GM10847 (cell line): ENCODE data around the gene FAM162A.

Experiments
- POLR2A ChIP-seq: IDR thresholded peaks from 2 replicates; pipeline ENCODE4 v1.6.1; 2011; ENCODE audit not compliant: insufficient read length; ENCODE audit errors: extremely low read depth

The FAM162A gene

DNA sequence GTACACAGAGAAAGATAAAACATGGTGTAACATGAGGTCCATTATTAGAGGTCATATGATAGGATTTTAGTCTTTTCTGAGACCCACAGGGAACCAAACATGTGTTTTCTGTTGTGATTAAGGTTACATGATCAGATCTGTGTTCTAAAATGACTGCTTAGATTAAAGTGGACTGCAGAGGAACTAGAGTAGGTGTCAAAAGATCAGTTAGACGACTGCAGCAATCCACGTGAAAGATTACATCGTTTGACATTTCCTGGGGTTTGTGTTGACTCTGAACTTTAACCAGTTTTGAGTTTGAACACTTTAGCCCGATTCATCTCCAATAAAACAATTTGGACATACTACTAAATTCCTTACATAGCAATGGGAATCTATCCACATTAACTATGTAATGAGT lies 6.0 kb upstream of the FAM162A start:
- TF ChIP-seq POLR2A = no peak

DNA sequence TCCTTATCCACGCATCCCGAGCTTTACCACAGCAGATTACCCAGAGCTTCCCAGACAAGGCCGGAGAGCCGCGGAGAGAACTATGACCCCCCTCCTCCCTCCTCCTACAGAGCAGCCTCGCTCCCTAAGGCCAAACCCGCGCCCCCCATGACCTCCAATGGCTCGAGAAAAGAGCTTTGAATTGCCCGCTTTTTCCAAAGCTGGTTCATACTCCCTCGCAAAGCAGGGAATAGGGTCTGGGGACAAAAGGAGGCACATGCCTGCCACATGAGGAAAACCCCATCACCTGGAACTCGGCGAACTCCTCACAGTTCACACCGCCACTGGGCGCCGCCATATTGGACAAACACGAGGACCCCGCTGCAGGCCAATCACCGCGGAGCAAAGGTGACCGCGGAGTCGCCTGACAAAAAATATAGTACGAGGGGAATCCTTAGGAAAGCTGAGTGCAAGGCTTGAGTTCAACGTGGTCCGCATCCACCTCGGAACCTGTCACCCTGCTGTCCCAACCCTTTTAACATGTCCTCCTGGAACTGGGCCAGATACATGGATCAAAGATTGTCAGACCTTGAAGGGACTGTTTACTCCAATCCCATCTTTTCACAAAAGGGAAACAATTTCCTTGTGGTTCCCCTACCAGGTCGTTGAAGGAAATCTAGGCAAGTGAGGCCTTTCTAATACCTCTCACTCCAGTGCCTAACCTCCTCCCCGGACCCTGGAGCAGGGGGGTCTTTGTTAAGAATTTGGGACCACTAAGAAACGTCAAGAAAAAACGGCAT lies 905 bp upstream of the FAM162A start, which contains the start of gene MIX23:
Gene MIX23 (minus strand): TSS at position 344 of the 779 bp plus-strand sequence. CDS start 7 bp downstream, at position 337.
- TF ChIP-seq POLR2A = peak; percentile 41

DNA sequence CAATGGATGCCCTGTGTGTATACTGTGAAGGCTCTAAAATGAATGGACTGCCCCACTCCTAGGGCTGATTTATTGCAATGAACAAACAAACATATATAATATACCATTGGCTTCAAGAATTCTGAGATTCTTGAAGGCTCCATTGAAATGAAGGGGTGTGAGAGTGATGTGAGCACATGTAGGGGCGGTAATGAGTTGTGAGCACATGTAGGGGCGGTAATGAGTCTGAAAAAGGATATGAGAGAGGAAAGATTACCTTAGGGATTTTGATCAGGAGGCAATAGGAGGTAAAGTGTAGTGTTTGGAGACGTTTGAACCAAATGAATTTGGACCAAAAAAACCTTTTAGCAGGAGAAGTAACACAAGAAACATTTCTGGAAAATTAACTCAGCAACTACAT lies 3.7 kb downstream of the FAM162A start:
- no peak for TF ChIP-seq POLR2A

DNA sequence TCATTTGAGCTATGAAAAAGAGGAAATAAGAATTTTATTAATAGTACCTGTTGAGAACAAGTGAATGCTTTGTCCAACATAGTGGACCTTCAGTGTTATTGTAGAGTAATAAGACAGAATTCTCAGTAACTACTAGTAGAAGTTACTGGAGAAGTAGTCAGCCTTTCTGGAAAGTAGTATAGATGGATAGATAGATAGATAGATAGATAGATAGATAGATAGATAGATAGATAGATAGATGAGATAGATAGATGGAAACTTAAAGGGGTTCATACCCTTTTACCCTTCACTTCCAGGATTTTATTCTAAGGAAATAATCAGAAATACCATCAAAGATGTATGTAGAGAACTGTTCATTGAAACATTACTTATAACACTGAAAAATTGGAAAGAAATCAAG lies 5.2 kb downstream of the FAM162A start:
- no peak for TF ChIP-seq POLR2A

DNA sequence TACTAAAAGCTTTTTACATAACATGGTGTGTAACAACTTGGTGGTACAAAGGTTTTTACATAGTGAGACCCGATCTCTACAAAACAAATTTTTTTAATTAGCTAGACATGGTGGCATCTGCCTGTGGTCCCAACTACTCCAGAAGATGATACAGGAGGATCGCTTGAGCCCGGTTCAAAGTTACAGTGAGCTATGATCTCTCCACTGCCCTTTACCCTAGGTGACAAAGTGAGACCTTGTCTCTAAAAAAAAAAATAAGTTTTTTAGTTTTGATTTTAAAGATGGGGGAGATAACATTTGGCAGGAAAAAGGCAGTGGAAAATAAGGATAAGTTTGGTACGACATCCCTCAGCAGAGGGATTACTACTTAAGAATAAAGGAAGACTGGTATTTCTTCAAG lies 5.9 kb downstream of the FAM162A start:
- no peak for TF ChIP-seq POLR2A

DNA sequence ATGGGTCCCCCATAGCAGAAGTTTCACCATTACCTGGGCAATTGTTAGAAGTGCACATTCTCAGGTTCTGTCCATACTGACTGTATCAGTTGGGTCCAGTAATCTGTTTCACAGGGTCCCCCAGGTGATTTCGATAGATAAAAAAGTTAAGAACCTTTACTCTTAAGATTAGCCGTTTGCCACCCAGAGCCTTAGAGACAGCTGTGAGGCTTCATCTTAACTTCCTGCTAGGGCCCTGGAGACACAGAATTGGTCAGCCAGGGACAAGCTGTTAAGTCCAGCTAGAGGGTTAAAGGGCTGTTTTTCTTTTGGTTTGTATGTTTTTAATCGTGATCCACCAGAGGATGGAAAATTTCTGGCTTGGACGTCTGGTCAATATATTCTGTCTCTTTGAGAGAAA lies 6.7 kb downstream of the FAM162A start:
- TF ChIP-seq POLR2A = no peak

DNA sequence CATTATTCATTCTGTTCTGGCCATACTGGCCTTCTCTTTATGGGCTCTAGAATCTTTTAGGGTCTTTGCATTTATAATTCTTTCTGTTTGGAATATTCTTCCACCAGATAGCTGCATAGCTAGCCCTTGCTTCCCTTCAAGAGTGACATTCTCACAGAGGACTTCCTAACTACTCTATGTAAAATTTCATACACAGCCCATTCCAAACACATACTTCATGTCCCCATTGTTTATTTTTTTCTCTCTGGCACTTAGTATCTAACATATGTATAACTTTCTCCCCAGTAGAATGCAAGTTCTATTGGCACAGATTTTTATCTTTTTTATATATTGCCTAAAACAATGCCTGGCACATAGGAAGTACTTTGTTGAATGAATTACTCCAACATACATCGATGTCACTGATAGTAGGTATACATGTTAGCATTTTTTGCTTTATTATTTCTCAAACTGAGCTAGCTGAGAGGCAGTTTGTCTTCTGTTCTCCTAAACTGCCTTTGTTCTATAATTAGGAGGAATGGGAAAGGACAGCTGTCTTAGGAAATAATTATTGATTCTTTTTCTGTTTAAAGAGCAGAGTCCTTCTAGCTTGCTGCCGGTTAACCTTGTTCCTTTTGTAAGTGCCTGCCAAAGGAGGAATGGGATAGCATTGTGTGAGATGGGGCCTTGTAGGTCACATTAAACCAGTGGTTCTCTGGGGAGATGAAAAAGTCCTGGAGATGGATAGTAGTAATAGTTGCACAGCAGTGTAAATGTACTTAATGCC lies 7.9 kb downstream of the FAM162A start:
- no peak for TF ChIP-seq POLR2A

DNA sequence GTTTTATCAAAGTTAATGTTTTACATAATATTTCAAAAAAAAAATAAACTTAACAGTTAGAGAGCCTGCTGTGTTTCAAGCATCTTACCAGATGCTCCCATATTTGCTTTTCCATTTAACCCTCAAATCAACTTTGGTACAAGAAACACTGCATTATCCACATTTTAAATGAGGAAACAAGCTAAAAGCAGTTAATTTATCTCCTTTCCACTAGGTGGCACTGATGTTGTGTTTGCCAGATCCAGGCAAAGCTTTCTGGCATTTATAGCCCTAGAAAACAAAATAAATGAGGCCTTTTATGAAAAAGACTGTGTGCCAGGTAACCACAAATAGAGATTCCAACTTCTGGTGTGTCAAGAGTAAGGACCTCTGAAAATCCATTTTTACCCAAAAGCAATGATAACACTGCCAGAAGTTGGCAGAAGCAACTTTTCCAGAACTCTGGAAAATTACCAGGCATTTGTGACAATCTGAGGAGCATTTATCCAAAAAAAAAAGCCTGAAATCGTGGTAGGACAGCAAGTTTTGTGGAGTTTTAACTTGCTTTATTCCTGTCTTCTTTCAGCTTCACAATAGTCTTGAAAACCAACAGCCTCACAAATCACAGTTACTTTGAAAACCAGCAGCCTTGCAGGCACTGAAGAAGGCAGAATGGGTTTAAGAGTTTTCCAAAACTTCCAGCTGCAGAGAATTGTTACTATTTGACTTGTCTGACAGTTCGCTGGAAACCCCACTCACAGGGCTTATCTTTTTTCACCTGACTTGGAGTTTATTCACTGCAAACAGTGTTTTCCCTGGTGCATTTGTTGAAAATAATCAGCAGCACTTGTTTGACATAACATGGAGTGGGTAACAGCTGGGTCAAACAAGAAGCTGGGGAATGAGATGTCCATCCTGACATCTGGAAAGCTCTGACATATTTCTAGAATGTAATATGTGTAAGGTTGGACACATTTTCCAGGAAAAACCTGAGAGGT lies 9.2 kb downstream of the FAM162A start:
- no peak for TF ChIP-seq POLR2A

DNA sequence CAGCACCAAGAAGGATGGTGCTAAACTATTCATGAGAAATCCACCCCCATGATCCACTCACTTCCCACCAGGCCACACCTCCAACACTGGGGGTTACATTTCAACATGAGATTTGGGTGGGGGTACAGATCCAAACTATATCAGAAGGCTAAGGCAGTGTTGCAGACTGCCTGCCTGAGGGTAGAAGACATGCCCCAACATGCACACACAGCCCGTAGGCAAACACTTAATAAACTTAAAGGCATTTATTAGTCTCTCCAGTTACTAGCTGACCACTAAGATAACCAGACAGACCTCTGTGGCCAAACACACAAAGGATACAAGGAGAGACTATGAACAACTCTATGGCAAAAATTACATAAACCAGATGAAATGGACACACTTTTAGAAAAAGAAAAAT lies 10.2 kb downstream of the FAM162A start:
- TF ChIP-seq POLR2A = no peak

DNA sequence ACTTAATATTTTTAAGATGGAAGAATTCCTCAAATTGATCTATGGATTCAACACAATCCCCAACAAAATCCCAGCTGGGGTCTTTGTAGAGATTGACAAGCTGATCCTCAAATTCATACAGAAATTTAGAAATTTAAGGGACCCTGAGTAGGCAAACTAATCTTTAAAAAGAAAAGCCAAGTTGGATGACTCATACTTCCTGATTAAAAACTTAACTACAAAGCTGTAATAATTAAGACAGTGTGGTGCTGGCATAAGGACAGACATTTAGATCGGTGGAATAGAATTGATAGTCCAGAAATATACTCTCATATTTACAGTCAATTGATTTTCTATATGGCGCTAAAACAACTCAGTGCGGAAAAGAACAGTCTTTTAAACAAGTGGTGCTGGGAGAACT lies 11.6 kb downstream of the FAM162A start:
- TF ChIP-seq POLR2A = no peak

DNA sequence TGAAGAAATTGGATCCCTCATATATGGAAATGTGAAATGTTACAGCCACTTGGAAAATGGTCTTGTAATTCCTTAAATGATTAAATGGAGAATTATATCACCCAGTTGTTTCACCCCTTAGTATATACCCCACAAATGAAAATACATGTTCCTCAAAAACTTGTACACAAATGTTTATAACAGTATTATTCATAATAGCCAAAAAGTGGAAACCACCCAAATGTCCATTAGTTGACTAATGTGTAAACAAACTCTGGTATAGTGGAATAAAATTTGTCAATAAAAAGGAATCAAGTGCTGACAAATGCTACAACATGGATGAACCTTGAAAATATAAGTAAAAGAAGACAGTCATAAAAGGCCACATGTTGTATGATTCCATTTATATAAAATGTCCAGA lies 12.5 kb downstream of the FAM162A start:
- TF ChIP-seq POLR2A = no peak

DNA sequence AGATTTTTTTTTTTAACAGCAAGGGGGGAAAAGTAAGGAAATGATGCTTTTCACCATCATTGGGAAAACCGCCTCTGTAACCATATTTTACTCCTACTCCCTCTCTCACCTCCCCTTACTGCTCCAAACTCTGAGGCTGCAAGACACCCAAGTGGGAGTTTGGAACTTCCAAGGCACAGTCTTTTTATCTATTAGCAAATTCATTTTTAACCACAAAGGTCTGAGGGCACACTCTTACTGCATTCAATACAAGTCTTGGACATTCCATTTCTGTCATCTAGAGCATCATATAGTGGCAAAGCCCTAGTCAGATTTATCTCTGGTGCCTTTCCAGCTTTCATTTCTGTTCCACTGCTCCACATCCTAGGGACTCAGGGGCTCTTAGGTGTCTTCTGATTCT lies 13.2 kb downstream of the FAM162A start:
- no peak for TF ChIP-seq POLR2A

DNA sequence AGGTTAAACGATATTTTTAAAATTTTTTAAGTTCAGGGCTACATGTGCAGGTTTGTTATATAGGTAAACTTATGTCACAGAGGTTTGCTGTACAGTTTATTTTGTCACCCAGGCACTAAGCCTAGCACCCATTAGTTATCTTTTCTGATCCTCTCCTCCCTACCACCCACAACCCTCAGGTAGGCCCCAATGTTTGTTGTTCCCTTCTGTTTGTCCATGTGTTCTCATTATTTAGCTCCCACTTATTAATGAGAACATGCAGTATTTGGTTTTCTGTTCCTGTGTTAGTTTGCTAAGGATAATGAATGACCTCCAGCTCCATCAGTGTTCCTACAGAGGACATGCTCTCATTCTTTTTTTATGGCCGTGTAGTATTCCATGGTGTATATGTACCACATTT lies 14.9 kb downstream of the FAM162A start:
- no peak for TF ChIP-seq POLR2A

DNA sequence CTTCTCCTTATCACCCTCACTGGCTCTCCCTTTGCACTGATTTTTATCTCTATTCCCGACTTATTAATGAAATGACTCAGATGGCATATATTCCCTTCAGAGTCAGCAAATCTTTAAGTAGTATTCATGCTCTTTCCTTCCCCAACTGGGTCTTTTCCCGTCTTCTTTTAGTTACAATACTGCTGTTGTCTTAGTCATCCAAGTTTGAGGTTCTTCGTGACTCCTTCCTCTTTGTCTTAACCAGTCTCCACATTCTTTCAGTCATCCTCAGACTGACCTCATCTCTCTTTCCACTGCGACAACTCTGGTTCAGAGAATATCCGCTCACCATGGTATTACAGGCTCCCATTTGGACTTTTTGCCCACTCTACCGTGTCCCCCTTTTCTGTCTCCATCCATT lies 19.5 kb downstream of the FAM162A start:
- no peak for TF ChIP-seq POLR2A

DNA sequence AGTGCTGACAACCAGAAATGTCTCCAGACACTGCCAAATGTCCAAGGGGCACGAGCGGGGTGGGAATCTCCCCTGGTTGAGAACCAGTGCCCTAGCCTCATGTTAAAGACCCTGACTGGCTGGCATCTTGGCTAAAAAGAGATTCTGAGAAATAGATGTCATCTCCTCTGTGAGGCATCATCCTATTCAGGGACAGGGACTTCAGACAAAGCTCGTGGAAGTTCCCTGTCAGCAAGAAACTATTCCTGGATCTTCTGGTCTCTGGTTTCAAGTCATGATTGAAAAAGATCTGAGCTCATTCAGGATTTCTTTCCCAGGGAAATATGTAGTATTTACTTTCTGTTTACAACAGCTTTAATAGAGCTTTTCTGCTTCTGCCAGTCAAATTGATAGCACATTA lies 21.0 kb downstream of the FAM162A start:
- TF ChIP-seq POLR2A = no peak
